H9 (cell line): ENCODE data around the gene ITGA1. TPM values are rescaled to one million over a fixed set of nuclear protein-coding genes. Genes with fewer than 3 reads are reported as not detected.

Experiments used
- DNase-seq: peaks from one replicate; pipeline ENCODE4 v3.0.0-alpha.2; 2017
- H2AFZ ChIP-seq: one replicate; pipeline ENCODE4 v1.6.1; 2013; ENCODE audit warnings: mild to moderate bottlenecking, low read length, control low read depth, moderate library complexity
- H2AK5ac ChIP-seq: 2 replicates; pipeline ENCODE4 v1.6.1; 2013; ENCODE audit warnings: low read length, control low read depth, mixed read lengths; ENCODE audit not compliant: insufficient read length
- H2BK120ac ChIP-seq: one replicate; pipeline ENCODE4 v1.6.1; 2013; ENCODE audit warnings: low read depth, mild to moderate bottlenecking, low read length, control low read depth, inconsistent platforms; ENCODE audit not compliant: poor library complexity, severe bottlenecking
- H2BK12ac ChIP-seq: 2 replicates; pipeline ENCODE4 v1.6.1; 2013; ENCODE audit warnings: low read length, control low read depth, mixed read lengths, low read depth; ENCODE audit not compliant: insufficient read length
- H2BK15ac ChIP-seq: 2 replicates; pipeline ENCODE4 v1.6.1; 2013; ENCODE audit warnings: low read depth, low read length, control low read depth
- H2BK20ac ChIP-seq: one replicate; pipeline ENCODE4 v1.6.1; 2013; ENCODE audit warnings: low read depth, mild to moderate bottlenecking, low read length, control low read depth, inconsistent platforms; ENCODE audit not compliant: poor library complexity, severe bottlenecking
- H2BK5ac ChIP-seq: 2 replicates; pipeline ENCODE4 v1.6.1; 2013; ENCODE audit warnings: low read length, control low read depth, mixed read lengths; ENCODE audit not compliant: insufficient read length
- H3K14ac ChIP-seq: 2 replicates; pipeline ENCODE4 v1.6.1; 2013; ENCODE audit warnings: low read length, control low read depth; ENCODE audit not compliant: insufficient read depth
- H3K18ac ChIP-seq: 2 replicates; pipeline ENCODE4 v1.6.1; 2013; ENCODE audit warnings: low read depth, mild to moderate bottlenecking, mixed read lengths, low read length, control low read depth; ENCODE audit not compliant: insufficient read length
- H3K23ac ChIP-seq: 2 replicates; pipeline ENCODE4 v1.6.1; 2013; ENCODE audit warnings: low read length, control low read depth, mixed read lengths, low read depth; ENCODE audit not compliant: insufficient read length
- H3K23me2 ChIP-seq: 2 replicates; pipeline ENCODE4 v1.6.1; 2013; ENCODE audit warnings: low read depth, mild to moderate bottlenecking, mixed read lengths, low read length, control low read depth; ENCODE audit not compliant: insufficient read length, poor library complexity, severe bottlenecking
- H3K27ac ChIP-seq: 2 replicates; pipeline ENCODE4 v1.5.1; 2013; ENCODE audit warnings: low read length, control low read depth, mixed read lengths, low read depth; ENCODE audit not compliant: insufficient read length
- H3K27me3 ChIP-seq: 2 replicates; pipeline ENCODE4 v1.6.1; 2013; ENCODE audit warnings: low read length, control low read depth, inconsistent platforms; ENCODE audit not compliant: insufficient read depth
- H3K4ac ChIP-seq: 2 replicates; pipeline ENCODE4 v1.6.1; 2013; ENCODE audit warnings: low read depth, mild to moderate bottlenecking, control low read depth, inconsistent platforms, low read length, moderate library complexity
- H3K4me1 ChIP-seq: 2 replicates; pipeline ENCODE4 v1.6.1; 2013; ENCODE audit warnings: low read length, control low read depth, inconsistent platforms; ENCODE audit not compliant: insufficient read depth
- H3K4me2 ChIP-seq: 2 replicates; pipeline ENCODE4 v1.6.1; 2013; ENCODE audit warnings: low read length, control low read depth, mixed read lengths; ENCODE audit not compliant: insufficient read length, insufficient read depth
- H3K56ac ChIP-seq: 2 replicates; pipeline ENCODE4 v1.6.1; 2013; ENCODE audit warnings: low read depth, mild to moderate bottlenecking, mixed read lengths, low read length, control low read depth; ENCODE audit not compliant: insufficient read length
- H3K79me1 ChIP-seq: 2 replicates; pipeline ENCODE4 v1.6.1; 2013; ENCODE audit warnings: low read depth, mild to moderate bottlenecking, moderate library complexity, low read length, control low read depth, inconsistent platforms; ENCODE audit not compliant: insufficient read depth, poor library complexity, severe bottlenecking
- H3K79me2 ChIP-seq: 2 replicates; pipeline ENCODE4 v1.6.1; 2013; ENCODE audit warnings: low read length, control low read depth, inconsistent platforms; ENCODE audit not compliant: insufficient read depth
- H3K9ac ChIP-seq: 2 replicates; pipeline ENCODE4 v1.6.1; 2013; ENCODE audit warnings: low read length, control low read depth, mixed read lengths; ENCODE audit not compliant: insufficient read length; ENCODE audit errors: extremely low read depth
- H3K9me3 ChIP-seq: one replicate; pipeline ENCODE4 v1.6.1; 2013; ENCODE audit warnings: low read depth, low read length, inconsistent platforms; ENCODE audit not compliant: control insufficient read depth
- H3T11ph ChIP-seq: one replicate; pipeline ENCODE4 v1.6.1; 2013; ENCODE audit warnings: mild to moderate bottlenecking, low read length, control low read depth, inconsistent platforms
- H4K20me1 ChIP-seq: one replicate; pipeline ENCODE4 v1.6.1; 2013; ENCODE audit not compliant: control insufficient read depth, insufficient read length, insufficient read depth
- H4K5ac ChIP-seq: 2 replicates; pipeline ENCODE4 v1.6.1; 2013; ENCODE audit warnings: low read depth, mild to moderate bottlenecking, mixed read lengths, low read length, control low read depth; ENCODE audit not compliant: insufficient read length
- H4K8ac ChIP-seq: replicated peaks from 2 replicates; pipeline ENCODE4 v1.6.1; 2013; ENCODE audit warnings: low read length, control low read depth, mixed read lengths, low read depth; ENCODE audit not compliant: insufficient read length
- H4K91ac ChIP-seq: 2 replicates; pipeline ENCODE4 v1.6.1; 2013; ENCODE audit warnings: low read depth, mild to moderate bottlenecking, moderate library complexity, mixed read lengths, low read length, control low read depth; ENCODE audit not compliant: insufficient read length
- H3K27ac Mint-ChIP-seq, 3 experiments: 2 replicates in 2 of 3; 3 replicates in 1 of 3; pipeline ENCODE4 v1.8.0; 2020 to 2021; ENCODE audit warnings: mixed read lengths in 3 of 3, mild to moderate bottlenecking in 1 of 3, moderate library complexity in 1 of 3
- H3K27me3 Mint-ChIP-seq: 2 replicates; pipeline ENCODE4 v1.8.0; 2021; ENCODE audit warnings: low read depth, mild to moderate bottlenecking, moderate library complexity, mixed read lengths
- H3K36me3 Mint-ChIP-seq, 3 experiments: 2 replicates in 2 of 3; 3 replicates in 1 of 3; pipeline ENCODE4 v1.8.0; 2020 to 2021; ENCODE audit warnings: low read depth in 3 of 3, mixed read lengths in 3 of 3; ENCODE audit not compliant: insufficient read depth in 1 of 3
- H3K4me1 Mint-ChIP-seq, 2 experiments: 2 replicates each; pipeline ENCODE4 v1.8.0; 2020; ENCODE audit warnings: mixed read lengths in 2 of 2
- H3K4me3 Mint-ChIP-seq, 2 experiments: 2 replicates in 1 of 2; 3 replicates in 1 of 2; pipeline ENCODE4 v1.8.0; 2020 to 2021; ENCODE audit warnings: mild to moderate bottlenecking in 2 of 2, mixed read lengths in 2 of 2, moderate library complexity in 1 of 2
- H3K9me3 Mint-ChIP-seq, 2 experiments: 2 replicates in 1 of 2; 3 replicates in 1 of 2; pipeline ENCODE4 v1.8.0; 2020; ENCODE audit warnings: mild to moderate bottlenecking in 2 of 2, mixed read lengths in 2 of 2, moderate library complexity in 1 of 2
- CTCF ChIP-seq: fragments of 200-600 bp; sonication (generic); conservative IDR thresholded peaks from 3 replicates; pipeline ENCODE4 v1.8.0; 2021; ENCODE audit warnings: antibody characterized with exemption, mild to moderate bottlenecking
- WGBS: extraction: QIAGEN DNeasy Blood & Tissue Kit; methylation state at CpG from one replicate; pipeline ENCODE4 v1.1.7; 2013; ENCODE audit warnings: missing lambda C conversion rate, low lambda C conversion rate, mixed read lengths; ENCODE audit not compliant: insufficient read length; ENCODE audit errors: extremely low coverage; 5-methylcytosine and 5-hydroxymethylcytosine counted together
- total RNA-seq: library from RNA; stranded (reverse); gene quantifications from 2 replicates; pipeline ENCODE4 v1.2.1, GENCODE V29; 2021

ITGA1 gene
- total RNA-seq, 1 experiment from 2014 or later, result 3.9 TPM

GRCh38 chr5:52791366-52791765 is 3.6 kb downstream of the ITGA1 start:
- Histone ChIP-seq H3K27ac (no peak overlapping the region), H4K91ac (no peak overlapping the region), H3K27me3 (no peaks in the 10 kb centered on the region), H3K23ac (no peak overlapping the region), H3K4ac (no peak overlapping the region), H2BK12ac (no peak overlapping the region), H2BK20ac (no peak overlapping the region), H3K4me1 (no peaks in the 10 kb centered on the region), H2BK15ac (no peak overlapping the region), H3K23me2 (peaks cover 8% of the 10 kb centered on the region), H3K18ac (no peak overlapping the region), H3K14ac (no peak overlapping the region), H3K79me2 (no peaks in the 10 kb centered on the region), H3T11ph (no peak overlapping the region), H3K9me3 (no peaks in the 10 kb centered on the region), H3K79me1 (no peaks in the 10 kb centered on the region), H2AK5ac (no peak overlapping the region), H3K4me2 (no peak overlapping the region), H4K8ac (no peak overlapping the region), H3K9ac (no peak overlapping the region), H2BK5ac (no peak overlapping the region), H3K56ac (no peak overlapping the region), H2AFZ (no peak overlapping the region), H4K20me1 (no peaks in the 10 kb centered on the region), H4K5ac (no peak overlapping the region), H2BK120ac (no peak overlapping the region)
- no CpG with 5 or more reads among the region's 1 CpG for WGBS
- no peak overlapping the region for H3K4me3 Mint-ChIP-seq
- H3K27me3 Mint-ChIP-seq, result peaks cover 13% of the 10 kb centered on the region
- no peak overlapping the region for H3K27ac Mint-ChIP-seq
- TF ChIP-seq CTCF, result no peak
- H3K4me1 Mint-ChIP-seq, result peaks cover 19 to 26% of the 10 kb centered on the region in 2 experiments
- no peak for DNase-seq
- no peaks in the 10 kb centered on the region for H3K9me3 Mint-ChIP-seq
- H3K36me3 Mint-ChIP-seq, result no peaks in the 10 kb centered on the region
